ENCODE results near the gene FAM107B. TPM values are rescaled to one million over a fixed set of nuclear protein-coding genes. Genes with fewer than 3 reads are reported as not detected.

FAM107B gene
- total and polyA plus RNA-seq, 7 experiments from 2014 or later, result 167 to 236 (median 211) TPM

DNA sequence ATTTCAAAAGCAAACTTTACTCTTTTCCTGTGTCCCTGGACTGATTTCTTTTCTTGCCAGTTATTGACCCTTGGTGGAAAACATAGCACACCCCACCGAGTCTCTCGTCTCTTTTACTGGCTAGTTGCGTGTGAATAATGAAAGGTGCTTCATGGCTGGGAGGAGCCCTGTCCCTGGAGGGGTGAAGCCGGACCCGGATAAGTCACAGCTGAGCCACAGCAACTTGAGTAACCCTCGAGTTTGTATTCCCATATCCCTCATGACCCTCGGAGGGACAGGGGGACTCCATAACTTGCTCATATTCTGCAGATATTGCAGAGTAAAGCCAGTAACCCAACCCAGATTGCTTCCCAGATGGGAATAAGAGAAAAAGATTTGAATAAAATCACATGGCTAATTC lies 296.5 kb downstream of the FAM107B start:
- no peak for ATAC-seq
- Mint-ChIP-seq H3K4me1 (no peaks in the 10 kb centered on the region), H3K27ac (peak overlapping the region in 1 of 9 donors; percentile 66), H3K9me3 (peaks cover 0 to 3% (median 0%) of the 10 kb centered on the region in 11 donors), H3K36me3 (peaks cover 0 to 2% (median under 1%) of the 10 kb centered on the region in 5 donors), H3K4me3 (no peak overlapping the region), H3K27me3 (peaks cover 2 to 46% (median 12%) of the 10 kb centered on the region in 5 donors)
- H3K27ac ChIP-seq (ENCODE audit: low read depth, low read length), result no peak overlapping the region
- H3K4me1 ChIP-seq (ENCODE audit: control insufficient read depth in 2 of 2, insufficient read depth in 2 of 2, low read length in 2 of 2), result no peaks in the 10 kb centered on the region
- POLR2A ChIA-PET, result no interaction called here
- H3K36me3 ChIP-seq (ENCODE audit: control insufficient read depth in 2 of 3, insufficient read depth in 3 of 3, low read length in 3 of 3), result no peaks in the 10 kb centered on the region
- no peak overlapping the region for H3K4me3 ChIP-seq (ENCODE audit: low read length)
- no peaks in the 10 kb centered on the region for H3K9me3 ChIP-seq (ENCODE audit: control insufficient read depth in 2 of 3, low read length in 3 of 3)
- intact Hi-C loops (cut with micrococcal nuclease), result loop anchor here in 1 of 2 donors (1.0 kb wide), 1 partner anchor 281 kb away; no protein-coding TSS in a partner anchor
- DNase-seq, result no peak
- no peaks in the 10 kb centered on the region for H3K27me3 ChIP-seq (ENCODE audit: control insufficient read depth in 2 of 2, insufficient read depth in 2 of 2, low read length in 2 of 2)
- CTCF ChIA-PET, result no interaction called here

DNA sequence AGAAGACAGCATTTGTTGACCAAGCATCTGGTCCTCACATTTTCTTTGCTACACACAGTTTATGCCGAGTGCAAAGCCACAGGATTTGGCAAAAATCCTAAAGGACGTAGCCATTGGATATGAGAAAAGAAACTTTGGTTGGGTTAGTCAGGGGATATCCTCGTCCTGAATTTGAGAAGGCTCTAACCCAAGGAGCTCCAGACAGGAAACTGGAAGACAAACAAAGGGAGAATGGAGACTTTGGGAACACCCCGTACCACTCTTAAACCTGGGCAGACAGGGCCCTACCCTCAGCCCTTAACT lies 297.3 kb downstream of the FAM107B start:
- Histone ChIP-seq H3K27ac (ENCODE audit: low read depth, low read length) (no peak overlapping the region), H3K4me3 (ENCODE audit: low read length) (no peak overlapping the region), H3K4me1 (ENCODE audit: control insufficient read depth in 2 of 2, insufficient read depth in 2 of 2, low read length in 2 of 2) (no peaks in the 10 kb centered on the region), H3K27me3 (ENCODE audit: control insufficient read depth in 2 of 2, insufficient read depth in 2 of 2, low read length in 2 of 2) (no peaks in the 10 kb centered on the region), H3K9me3 (ENCODE audit: control insufficient read depth in 2 of 3, low read length in 3 of 3) (no peaks in the 10 kb centered on the region), H3K36me3 (ENCODE audit: control insufficient read depth in 2 of 3, insufficient read depth in 3 of 3, low read length in 3 of 3) (no peaks in the 10 kb centered on the region)
- H3K36me3 Mint-ChIP-seq, result no peaks in the 10 kb centered on the region
- no peak overlapping the region for H3K4me3 Mint-ChIP-seq
- H3K27ac Mint-ChIP-seq, result no peak overlapping the region
- no peaks in the 10 kb centered on the region for H3K4me1 Mint-ChIP-seq
- ChIA-PET CTCF (interaction anchor here (0.5 kb wide), 1 partner anchor 24 kb away, joined by 3 read pairs; no protein-coding TSS in a partner anchor), POLR2A (no interaction called here)
- DNase-seq (no peak), ATAC-seq (no peak)
- no peaks in the 10 kb centered on the region for H3K9me3 Mint-ChIP-seq
- intact Hi-C loops (cut with micrococcal nuclease), result no loop called here
- peaks cover 0 to 53% (median 13%) of the 10 kb centered on the region in 5 donors for H3K27me3 Mint-ChIP-seq

DNA sequence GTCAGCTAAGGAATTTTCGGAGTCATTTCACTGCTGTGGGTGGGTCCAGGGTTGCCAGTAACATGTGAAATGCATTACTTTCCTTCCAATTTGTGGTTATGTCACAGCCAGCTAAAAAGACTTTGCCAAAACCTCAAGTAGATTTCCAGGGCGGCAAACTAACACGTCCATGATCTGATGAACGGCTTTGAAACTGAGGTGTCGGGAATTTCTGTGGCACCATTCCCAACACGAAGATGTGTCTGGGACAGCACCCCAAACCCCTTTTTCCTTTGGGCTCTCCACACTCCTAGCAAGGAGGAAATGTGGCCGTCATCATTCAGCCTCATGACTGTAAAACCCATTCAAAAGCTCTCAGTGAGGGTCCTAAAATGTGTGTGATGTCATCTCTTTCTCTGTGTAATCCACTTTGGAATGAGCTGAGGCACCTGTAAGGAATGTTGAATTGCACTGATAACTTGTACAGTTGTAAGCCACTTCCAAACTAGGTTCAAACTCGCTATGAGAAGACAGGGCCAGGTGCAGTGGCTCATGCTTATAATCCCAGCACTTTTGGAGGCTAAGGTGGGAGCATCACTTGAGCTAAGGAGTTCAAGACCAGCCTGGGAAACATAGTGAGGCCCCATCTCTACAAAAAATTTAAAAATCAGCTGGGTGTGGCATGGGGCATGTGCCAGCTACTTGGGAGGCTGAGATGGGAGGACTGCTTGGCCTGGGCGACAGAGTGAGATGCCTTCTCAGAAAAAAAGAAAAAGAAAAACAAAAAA lies 297.9 kb downstream of the FAM107B start:
- Mint-ChIP-seq H3K9me3 (no peaks in the 10 kb centered on the region), H3K4me1 (no peaks in the 10 kb centered on the region), H3K27ac (no peak overlapping the region), H3K27me3 (peaks cover 0 to 54% (median 15%) of the 10 kb centered on the region in 5 donors), H3K4me3 (no peak overlapping the region), H3K36me3 (no peaks in the 10 kb centered on the region)
- H3K4me3 ChIP-seq (ENCODE audit: low read length), result no peak overlapping the region
- intact Hi-C loops (cut with micrococcal nuclease), result no loop called here
- H3K27ac ChIP-seq (ENCODE audit: low read depth, low read length), result no peak overlapping the region
- H3K27me3 ChIP-seq (ENCODE audit: control insufficient read depth in 2 of 2, insufficient read depth in 2 of 2, low read length in 2 of 2), result no peaks in the 10 kb centered on the region
- ATAC-seq (no peak), DNase-seq (no peak)
- H3K9me3 ChIP-seq (ENCODE audit: control insufficient read depth in 2 of 3, low read length in 3 of 3), result no peaks in the 10 kb centered on the region
- no peaks in the 10 kb centered on the region for H3K4me1 ChIP-seq (ENCODE audit: control insufficient read depth in 2 of 2, insufficient read depth in 2 of 2, low read length in 2 of 2)
- POLR2A ChIA-PET, result no interaction called here
- H3K36me3 ChIP-seq (ENCODE audit: control insufficient read depth in 2 of 3, insufficient read depth in 3 of 3, low read length in 3 of 3), result no peaks in the 10 kb centered on the region
- CTCF ChIA-PET, result interaction anchor here (0.5 kb wide), 1 partner anchor 23 kb away, joined by 3 read pairs; no protein-coding TSS in a partner anchor

DNA sequence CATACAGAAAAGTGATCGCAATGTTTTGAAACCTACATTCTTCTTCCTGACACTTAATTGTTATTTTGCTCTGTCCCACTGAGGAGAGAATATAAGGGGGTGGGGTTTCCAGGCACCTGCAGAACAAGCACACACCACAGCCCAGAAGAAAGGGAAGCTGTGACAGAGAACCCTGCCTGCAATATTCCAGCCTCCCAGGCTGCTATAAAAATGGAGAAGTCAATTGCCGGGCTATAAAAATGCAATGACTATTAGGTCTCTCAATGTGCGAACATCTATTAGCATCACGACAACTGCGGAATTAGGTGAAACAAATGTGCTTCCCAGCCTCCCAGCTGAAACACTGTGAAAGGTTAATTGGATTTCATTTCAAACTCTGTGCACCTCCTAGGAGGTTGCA lies 298.7 kb downstream of the FAM107B start:
- intact Hi-C loops (cut with micrococcal nuclease), result no loop called here
- DNase-seq (no peak), ATAC-seq (no peak)
- Histone ChIP-seq H3K27me3 (ENCODE audit: control insufficient read depth in 2 of 2, insufficient read depth in 2 of 2, low read length in 2 of 2) (no peaks in the 10 kb centered on the region), H3K4me3 (ENCODE audit: low read length) (no peak overlapping the region), H3K9me3 (ENCODE audit: control insufficient read depth in 2 of 3, low read length in 3 of 3) (no peaks in the 10 kb centered on the region), H3K27ac (ENCODE audit: low read depth, low read length) (no peak overlapping the region), H3K4me1 (ENCODE audit: control insufficient read depth in 2 of 2, insufficient read depth in 2 of 2, low read length in 2 of 2) (no peaks in the 10 kb centered on the region), H3K36me3 (ENCODE audit: control insufficient read depth in 2 of 3, insufficient read depth in 3 of 3, low read length in 3 of 3) (no peaks in the 10 kb centered on the region)
- Mint-ChIP-seq H3K27me3 (peaks cover 0 to 51% (median 18%) of the 10 kb centered on the region in 5 donors), H3K36me3 (no peaks in the 10 kb centered on the region), H3K4me1 (no peaks in the 10 kb centered on the region), H3K4me3 (no peak overlapping the region), H3K9me3 (no peaks in the 10 kb centered on the region), H3K27ac (no peak overlapping the region)
- POLR2A ChIA-PET, result no interaction called here
- CTCF ChIA-PET, result no interaction called here

DNA sequence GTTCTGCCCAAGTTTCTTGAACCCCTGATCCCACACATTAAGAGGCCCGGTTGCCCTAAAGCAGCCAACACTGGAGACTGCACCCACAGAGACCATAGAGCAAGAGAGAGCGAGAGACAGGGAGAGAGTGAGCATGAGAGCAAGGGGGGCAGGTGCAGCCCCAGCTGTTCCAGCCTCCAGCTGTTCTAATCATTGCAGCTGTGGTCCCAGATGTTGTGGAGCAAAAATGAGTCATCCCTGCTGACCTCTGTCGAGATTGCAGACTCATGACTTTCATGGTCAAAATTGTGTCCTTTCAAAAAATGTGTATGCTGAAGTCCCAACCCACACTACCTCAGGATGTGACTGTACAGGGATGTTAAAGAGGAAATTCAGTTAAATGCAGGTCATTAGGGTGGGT lies 300.0 kb downstream of the FAM107B start:
- DNase-seq (no peak), ATAC-seq (no peak)
- no peaks in the 10 kb centered on the region for H3K36me3 ChIP-seq (ENCODE audit: control insufficient read depth in 2 of 3, insufficient read depth in 3 of 3, low read length in 3 of 3)
- ChIA-PET CTCF (interaction anchor here (0.6 kb wide), 1 partner anchor 9 kb away, joined by 5 read pairs; no protein-coding TSS in a partner anchor), POLR2A (no interaction called here)
- Mint-ChIP-seq H3K4me1 (no peaks in the 10 kb centered on the region), H3K4me3 (no peak overlapping the region), H3K36me3 (peaks cover 0 to 6% (median 0%) of the 10 kb centered on the region in 5 donors), H3K9me3 (peaks cover 0 to 2% (median 0%) of the 10 kb centered on the region in 11 donors), H3K27me3 (peaks cover 0 to 56% (median 18%) of the 10 kb centered on the region in 5 donors), H3K27ac (no peak overlapping the region)
- H3K27ac ChIP-seq (ENCODE audit: low read depth, low read length), result no peak overlapping the region
- H3K4me1 ChIP-seq (ENCODE audit: control insufficient read depth in 2 of 2, insufficient read depth in 2 of 2, low read length in 2 of 2), result no peaks in the 10 kb centered on the region
- intact Hi-C loops (cut with micrococcal nuclease), result no loop called here
- no peaks in the 10 kb centered on the region for H3K9me3 ChIP-seq (ENCODE audit: control insufficient read depth in 2 of 3, low read length in 3 of 3)
- H3K4me3 ChIP-seq (ENCODE audit: low read length), result no peak overlapping the region
- H3K27me3 ChIP-seq (ENCODE audit: control insufficient read depth in 2 of 2, insufficient read depth in 2 of 2, low read length in 2 of 2), result no peaks in the 10 kb centered on the region

DNA sequence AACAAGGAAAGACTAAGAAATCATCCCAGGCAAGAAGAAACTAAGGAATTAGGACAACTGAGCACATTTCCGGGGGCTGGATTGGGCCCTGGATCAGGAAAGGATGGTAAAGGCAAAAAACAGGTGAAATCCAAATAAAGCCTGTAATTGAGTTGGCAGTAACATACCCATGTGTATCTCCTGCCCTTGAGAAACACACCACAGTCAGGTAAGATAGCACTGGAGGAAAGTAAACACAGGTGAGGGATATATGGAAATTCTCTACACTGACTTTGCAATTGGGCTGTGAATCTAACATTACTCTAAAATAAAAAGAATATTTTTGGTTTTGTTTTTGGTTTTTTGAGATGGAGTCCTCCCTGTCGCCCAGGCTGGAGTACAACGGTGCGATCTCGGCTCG lies 303.8 kb downstream of the FAM107B start:
- Mint-ChIP-seq H3K27me3 (peaks cover 13 to 45% (median 26%) of the 10 kb centered on the region in 5 donors), H3K4me1 (no peaks in the 10 kb centered on the region), H3K36me3 (peaks cover 0 to 6% (median 0%) of the 10 kb centered on the region in 5 donors), H3K27ac (no peak overlapping the region), H3K4me3 (no peak overlapping the region), H3K9me3 (peaks cover 0 to 2% (median 0%) of the 10 kb centered on the region in 11 donors)
- DNase-seq, result no peak
- Histone ChIP-seq H3K4me1 (ENCODE audit: control insufficient read depth in 2 of 2, insufficient read depth in 2 of 2, low read length in 2 of 2) (no peaks in the 10 kb centered on the region), H3K27ac (ENCODE audit: low read depth, low read length) (no peak overlapping the region), H3K9me3 (ENCODE audit: control insufficient read depth in 2 of 3, low read length in 3 of 3) (no peaks in the 10 kb centered on the region), H3K36me3 (ENCODE audit: control insufficient read depth in 2 of 3, insufficient read depth in 3 of 3, low read length in 3 of 3) (no peaks in the 10 kb centered on the region), H3K27me3 (ENCODE audit: control insufficient read depth in 2 of 2, insufficient read depth in 2 of 2, low read length in 2 of 2) (no peaks in the 10 kb centered on the region), H3K4me3 (ENCODE audit: low read length) (no peak overlapping the region)
- CTCF ChIA-PET, result no interaction called here
- intact Hi-C loops (cut with micrococcal nuclease), result no loop called here
- ATAC-seq, result no peak
- POLR2A ChIA-PET, result no interaction called here

DNA sequence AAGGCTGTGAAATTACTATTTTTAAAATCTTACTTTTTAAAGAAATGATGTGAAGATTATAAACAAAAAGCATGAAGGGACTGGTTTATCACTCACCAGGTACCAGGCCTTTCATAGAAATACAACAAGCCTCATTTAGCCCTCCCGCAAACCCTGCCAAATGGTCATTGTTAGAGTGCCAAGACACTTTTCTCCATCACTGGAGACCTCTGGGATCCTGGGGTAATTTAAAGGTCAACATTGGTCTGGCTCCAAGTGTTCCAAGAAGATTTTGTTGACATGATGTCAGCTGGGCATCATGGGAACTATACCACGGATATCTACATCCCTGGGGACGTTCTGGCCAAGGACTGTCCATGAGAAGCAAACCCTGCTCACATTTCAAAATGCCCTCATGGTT lies 306.0 kb downstream of the FAM107B start:
- no peak overlapping the region for H3K27ac ChIP-seq (ENCODE audit: low read depth, low read length)
- DNase-seq (no peak), ATAC-seq (no peak)
- CTCF ChIA-PET, result no interaction called here
- peaks cover 0 to 6% (median 4%) of the 10 kb centered on the region in 11 donors for H3K9me3 Mint-ChIP-seq
- intact Hi-C loops (cut with micrococcal nuclease), result no loop called here
- H3K4me3 ChIP-seq (ENCODE audit: low read length), result no peak overlapping the region
- H3K4me1 Mint-ChIP-seq, result no peaks in the 10 kb centered on the region
- H3K27me3 ChIP-seq (ENCODE audit: control insufficient read depth in 2 of 2, insufficient read depth in 2 of 2, low read length in 2 of 2), result no peaks in the 10 kb centered on the region
- H3K36me3 Mint-ChIP-seq, result peaks cover 0 to 10% (median 0%) of the 10 kb centered on the region in 5 donors
- no peak overlapping the region for H3K27ac Mint-ChIP-seq
- H3K36me3 ChIP-seq (ENCODE audit: control insufficient read depth in 2 of 3, insufficient read depth in 3 of 3, low read length in 3 of 3), result no peaks in the 10 kb centered on the region
- peaks cover 13 to 39% (median 21%) of the 10 kb centered on the region in 5 donors for H3K27me3 Mint-ChIP-seq
- no peaks in the 10 kb centered on the region for H3K4me1 ChIP-seq (ENCODE audit: control insufficient read depth in 2 of 2, insufficient read depth in 2 of 2, low read length in 2 of 2)
- H3K4me3 Mint-ChIP-seq, result no peak overlapping the region
- H3K9me3 ChIP-seq (ENCODE audit: control insufficient read depth in 2 of 3, low read length in 3 of 3), result no peaks in the 10 kb centered on the region
- POLR2A ChIA-PET, result no interaction called here
